Hematopoietic multipotent progenitor cell treated with erythropoietin and hydrocortisone succinate and interleukin-3 and kit ligand, for 4 days (in vitro differentiated cells): ENCODE data around the gene MSL3B.
A peak's percentile ranks its signal among the peaks of the same experiment; 100 is the strongest.

ENCODE experiments used
- DNase-seq: peaks from one replicate; pipeline ENCODE4 v3.0.0-alpha.2; 2015

MSL3B gene

DNA sequence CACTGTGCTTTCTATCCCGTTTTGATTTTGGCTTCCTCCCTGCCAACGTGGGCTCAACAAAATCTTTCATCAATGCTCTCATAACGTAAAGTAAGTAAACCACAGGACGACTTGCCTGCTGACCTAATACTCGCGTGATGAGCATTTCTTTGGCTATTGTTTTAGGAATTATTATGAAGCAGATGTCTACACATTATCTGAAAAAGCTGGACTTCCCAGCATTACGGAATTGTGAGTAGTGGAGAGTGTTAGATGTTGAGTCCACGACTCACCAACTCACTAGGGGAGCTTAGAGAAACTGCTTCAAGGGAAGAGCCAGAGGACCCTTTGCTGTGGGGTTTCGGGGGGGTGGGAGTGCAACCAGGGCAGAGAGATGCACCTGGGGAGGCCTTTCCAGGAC is 35.8 kb downstream of the MSL3B start:
- no peak for DNase-seq

DNA sequence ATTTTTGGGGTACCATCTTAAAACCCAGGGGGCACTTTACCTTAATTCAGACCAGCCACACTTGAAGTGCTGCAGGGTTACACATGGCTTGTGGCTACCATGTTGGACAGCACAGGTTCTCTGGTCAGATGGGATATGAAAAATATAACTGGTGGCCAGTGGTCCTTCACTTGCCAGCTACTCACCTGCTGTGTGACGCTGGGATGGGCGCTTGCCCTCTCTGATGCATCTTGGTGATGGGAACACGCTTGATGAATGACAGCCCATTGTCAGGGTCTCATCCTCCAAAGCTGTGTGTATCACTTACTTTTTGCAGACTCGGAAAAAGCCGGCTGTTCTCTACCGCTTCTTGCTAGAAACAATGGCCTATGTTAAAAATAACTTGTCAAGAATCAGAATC is 36.3 kb downstream of the MSL3B start:
- no peak for DNase-seq

DNA sequence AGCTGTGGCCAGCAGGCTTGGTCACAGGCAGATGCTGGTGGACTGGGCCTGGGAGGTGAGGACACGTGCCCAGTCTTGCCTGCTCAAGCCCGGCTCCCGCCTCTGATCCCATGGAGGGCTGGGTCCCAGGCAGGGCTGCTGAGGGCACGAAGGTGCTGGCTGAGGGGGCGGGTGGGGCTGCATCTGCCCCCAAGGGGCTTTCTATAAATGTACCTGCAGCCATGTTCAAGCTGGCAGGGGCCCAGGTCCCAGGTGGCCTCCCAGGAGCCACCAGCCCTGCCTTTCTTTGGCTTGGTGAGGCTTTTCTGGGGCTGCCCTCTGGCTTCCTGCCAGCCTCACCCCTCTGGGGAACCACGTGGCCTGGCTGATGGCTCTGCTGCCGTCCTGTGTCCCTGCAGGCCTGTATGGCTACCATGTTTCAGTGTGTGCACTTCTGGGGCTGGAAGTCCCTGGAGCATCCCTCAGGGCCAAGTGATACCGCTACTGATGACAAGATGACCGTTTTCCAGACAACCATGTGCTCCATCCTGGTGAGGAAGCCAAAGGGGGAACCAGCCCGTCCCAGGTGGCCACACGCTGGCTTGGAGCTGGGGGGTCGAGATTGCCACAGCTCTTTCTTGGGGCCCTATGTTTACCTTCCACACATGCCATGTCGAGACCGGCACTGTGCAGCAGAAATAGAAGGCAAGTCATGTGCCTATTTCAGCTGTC is 37.0 kb downstream of the MSL3B start:
- DNase-seq: no peak

DNA sequence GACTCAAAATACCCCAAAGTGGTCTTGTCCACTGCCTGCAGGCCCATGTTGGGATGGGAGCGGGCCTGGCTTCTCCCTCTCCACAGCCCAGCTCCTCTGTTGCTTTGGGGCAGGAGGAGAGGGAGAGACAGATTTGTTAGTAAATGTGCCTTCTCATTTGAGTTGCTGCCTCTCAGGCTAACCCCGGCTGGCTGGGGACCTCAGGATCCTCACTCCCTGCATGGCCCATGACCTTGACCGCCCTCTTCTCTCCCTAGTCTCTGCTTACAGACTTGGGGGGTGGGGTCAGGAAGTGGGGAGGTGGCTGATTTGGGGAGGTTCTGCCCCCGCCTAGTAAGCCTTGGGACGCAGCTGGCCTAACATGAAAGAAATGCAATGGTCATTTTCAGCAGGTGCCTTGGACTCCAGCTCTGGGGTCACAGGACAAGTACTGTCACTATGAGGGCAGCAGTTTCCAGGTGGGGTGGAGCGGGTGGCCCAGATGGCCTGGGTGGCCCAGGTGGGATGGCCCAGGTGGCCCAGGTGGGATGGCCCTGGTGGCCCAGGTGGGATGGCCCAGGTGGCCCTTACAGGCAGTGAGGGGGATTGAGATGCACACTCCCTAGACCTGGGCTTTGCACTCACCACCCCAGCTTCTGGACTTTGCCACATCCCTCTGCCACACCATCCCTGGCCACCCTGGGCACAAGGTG is 37.9 kb downstream of the MSL3B start:
- no peak for DNase-seq

DNA sequence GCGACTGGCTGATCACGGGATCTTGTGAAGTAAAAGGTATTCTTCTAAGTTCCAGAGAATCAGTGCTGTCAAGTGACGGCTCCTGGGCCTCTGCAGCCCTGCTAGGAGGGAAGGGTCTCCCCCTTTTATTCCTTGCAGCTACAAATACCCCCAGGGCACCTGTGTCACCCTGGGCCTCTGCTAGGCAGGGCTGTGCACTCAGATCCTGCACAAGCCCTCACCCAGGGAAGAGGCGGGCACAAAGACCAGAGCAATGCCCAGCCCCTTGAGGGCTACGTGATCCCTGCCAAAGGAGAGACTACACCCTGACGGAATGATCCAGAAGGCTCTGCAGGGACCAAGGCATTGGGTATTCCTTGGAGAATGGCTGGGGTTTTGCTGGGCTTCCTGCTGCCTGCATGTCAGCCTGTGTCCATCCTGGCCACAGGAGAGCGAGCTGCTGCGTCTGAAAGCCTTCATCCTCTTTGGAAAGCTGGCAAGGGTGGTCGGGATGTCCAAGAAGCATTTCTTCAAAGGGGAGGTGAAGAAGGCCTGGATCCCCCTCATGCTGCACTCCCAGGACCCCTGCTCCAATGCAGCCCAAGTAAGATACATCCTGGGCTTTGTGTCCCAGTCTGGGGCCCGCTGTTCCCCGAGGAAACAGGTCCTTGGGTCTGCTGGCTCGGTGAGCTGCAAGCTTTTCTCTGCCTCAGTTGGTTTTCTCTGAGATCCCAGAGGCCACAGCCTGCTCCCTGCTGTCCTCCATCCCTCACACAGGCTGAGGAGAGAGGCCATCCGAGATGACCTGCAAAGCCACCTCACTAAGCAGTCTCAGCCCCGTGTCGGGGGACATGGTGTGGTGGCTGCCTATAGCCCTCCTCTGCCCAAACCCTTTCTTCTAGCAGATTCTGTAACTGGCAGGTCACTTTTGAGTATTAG is 38.7 kb downstream of the MSL3B start:
- DNase-seq: no peak

DNA sequence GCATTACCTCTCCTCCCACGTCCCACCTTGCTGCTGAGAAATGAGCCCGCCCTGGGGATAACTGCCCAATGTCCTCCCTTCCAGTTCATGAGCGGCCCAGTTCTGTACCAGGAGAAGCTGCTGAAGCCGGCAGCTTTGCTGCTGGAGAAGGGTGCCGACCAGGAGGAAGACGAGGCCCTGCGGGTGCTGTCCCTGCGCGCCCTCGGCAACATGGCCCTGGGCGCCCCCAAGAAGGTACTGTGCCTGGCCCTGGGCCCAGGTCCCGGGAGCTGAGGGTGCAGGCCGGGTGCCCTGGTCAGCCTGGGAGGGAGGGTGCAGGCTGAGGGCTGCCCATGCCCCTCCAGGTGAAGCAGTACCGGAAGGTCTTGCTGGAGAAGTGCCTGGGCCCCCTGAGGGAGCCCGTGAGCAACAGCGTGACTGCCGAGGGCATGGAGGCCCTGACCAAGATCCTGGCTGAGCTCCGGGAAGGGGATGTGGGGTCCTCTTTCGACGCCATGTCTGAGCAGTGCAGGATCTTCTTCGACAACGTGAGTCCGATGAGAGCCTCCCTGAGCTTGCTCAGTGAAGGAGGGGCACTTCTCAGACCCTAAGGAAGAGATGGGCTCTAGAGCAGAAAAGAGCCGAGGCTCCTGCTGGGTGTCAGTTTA is 39.5 kb downstream of the MSL3B start:
- no peak for DNase-seq

DNA sequence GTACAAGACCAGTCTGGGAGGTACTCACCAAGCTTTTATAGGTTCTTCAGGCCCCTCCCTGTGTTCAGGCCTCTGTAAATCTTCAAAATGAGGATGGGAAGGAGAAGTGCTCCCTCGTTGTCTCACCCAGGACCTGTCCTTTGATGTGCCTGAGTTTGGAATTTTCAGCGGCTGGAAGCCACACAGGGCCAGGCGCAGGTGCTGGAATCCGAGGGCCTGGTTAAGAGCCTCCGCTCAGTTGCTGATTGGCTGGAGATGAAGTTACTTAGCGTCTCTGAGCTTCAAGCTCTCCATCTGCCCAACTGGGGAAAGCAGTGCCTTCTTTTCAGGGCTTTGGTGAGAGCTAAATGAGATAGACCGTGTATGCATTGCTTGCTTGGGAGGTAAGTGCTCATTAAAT is 43.8 kb downstream of the MSL3B start:
- DNase-seq: no peak

DNA sequence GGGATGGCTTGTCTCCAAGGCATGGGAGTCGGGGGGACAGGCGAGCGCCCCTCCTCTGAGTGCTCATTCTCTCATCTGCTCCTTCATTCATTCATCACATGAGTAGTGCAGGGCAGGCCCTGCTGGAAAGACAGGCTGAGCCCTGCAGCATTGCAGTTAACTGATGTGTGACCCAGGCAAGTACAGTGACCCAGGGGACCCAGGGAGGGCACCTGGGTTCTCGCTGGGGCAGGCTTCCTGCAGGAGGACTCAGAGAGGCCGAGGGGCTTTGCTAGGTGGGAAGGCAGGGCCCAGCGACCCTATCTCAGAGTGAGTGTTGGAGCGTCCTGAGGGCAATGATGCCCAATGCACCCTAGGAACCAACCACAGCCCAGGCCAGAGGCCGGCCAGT is 44.5 kb downstream of the MSL3B start:
- DNase-seq: no peak

DNA sequence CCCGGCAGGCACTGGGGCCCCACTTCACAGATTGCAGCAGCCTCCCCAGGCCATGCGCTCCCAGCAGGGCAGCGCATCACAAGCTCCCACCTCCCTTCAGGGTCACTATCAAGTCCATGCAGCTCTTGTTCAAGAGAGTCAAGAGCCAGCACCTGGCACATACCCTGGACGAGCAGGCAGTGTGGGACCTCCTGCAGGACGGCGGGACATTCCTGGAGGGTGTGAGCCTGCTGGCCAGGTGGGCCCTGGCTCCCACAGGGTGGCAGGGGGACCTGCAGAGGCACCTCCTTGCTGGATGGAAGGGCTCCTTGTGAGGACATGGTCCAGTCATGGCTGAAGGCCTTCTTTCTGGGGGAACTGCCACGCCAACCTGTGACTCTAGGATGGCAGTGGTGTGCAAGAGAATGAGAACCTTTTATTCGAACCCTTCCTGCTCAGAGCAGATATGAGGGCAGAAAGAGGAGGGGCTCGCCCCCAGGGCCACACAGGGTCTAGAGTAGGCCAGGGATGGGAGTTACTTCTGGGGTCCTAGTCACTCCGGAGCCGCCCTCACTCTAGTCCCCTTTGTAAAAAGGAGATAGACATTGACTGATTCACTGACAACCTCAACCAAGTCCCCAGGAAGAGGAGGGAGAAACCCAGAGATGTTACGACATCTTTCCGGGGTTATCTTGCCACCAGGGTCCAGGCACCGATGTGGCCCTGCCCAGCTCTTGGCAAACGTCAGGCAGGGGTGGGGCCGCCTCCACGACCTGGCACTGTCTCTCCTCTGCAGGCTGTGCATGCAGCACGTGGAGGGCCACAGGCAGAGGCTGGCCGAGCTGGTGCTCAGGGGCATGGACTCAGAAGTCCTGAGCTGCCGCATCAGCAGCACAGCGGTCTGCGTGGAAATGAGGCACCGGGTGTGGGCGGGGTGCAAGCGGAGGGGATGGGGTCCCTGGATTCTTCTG is 45.1 kb downstream of the MSL3B start:
- peak; percentile 66 for DNase-seq

DNA sequence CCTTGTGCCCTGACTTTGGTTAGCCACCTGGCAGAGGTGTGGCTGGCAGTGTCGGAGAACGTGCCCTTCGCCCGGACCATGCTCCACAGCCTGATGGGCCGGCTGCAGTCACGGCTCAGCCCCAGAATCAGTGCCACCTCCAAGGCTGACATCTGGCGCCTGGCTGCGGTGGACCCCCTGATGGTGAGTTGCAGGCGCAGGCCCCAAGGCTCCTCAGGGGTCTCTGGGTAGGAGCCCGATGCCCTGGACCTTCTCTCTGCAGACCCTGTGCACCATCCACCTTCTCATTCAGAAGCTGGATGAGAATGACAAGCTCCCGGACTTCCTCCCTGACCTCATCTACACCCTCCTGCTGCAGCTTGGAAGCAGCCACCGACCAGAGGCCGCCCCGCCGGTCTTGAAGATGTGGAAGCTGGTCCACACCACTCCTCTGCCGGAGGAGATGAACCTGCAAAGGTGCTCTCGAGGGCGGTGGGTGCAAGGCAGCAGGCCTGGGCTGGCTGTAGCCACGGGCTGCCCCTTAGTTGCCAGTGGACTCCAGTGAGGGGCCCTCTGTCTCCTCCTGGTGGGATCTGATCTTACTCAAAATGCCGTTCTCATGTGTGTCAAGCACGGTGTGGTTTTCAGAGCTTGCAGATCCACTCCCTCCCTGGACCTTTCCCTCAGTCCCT is 46.0 kb downstream of the MSL3B start:
- DNase-seq: no peak

DNA sequence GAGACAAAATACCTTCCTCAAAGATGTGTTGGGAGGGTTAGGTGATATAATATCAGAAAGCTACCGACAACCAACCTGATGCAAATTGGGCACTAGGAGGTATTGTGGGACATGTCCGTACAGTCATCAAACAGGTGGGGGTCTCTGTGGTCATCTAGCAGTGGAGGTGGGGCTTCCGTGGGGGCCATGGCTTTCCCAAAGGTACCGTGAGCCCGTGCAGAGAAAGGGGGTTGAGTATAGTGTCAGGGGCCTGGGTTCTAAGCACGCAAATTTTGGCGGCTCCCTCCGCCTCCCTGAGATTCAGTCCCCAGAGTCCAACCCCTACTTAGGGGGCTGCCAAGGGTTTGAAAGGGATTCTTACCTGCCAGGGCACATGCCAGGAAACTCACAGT is 46.5 kb downstream of the MSL3B start:
- no peak for DNase-seq

DNA sequence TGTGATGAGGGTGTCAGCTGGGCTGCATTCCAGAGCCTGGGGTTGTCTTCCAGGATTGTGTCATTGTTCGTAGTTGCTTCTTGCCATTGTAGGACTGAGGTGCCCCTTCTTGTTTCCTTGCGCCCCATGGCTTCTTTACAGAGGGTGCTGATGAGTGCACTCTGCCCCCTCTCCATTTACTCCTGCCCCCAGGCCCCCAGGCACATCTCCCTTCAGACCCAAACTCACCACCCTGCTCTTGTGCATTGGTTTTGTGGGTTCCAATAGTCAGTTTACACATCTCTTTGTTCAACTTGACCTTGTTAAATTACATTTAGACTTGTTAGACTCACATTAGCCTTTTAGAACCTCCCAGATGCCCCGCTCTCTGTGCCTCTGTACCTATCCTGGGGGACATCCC is 47.0 kb downstream of the MSL3B start:
- no peak for DNase-seq

DNA sequence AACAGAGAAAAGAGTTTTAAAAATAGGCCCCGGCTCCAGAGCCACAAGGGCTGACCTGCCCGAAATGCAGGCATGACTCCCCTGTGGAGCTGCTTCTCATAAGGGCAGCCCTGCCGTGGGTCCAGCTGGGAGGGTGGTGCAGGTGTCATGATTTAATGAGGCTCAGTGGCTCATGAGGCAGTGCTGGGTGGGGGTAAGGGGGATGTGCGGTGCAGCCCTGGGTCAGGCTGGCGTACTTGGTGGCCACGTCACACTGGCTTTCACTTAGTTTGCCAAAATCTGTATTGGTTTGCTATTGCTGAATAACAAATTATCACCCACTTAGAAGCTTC is 47.4 kb downstream of the MSL3B start:
- DNase-seq: no peak

DNA sequence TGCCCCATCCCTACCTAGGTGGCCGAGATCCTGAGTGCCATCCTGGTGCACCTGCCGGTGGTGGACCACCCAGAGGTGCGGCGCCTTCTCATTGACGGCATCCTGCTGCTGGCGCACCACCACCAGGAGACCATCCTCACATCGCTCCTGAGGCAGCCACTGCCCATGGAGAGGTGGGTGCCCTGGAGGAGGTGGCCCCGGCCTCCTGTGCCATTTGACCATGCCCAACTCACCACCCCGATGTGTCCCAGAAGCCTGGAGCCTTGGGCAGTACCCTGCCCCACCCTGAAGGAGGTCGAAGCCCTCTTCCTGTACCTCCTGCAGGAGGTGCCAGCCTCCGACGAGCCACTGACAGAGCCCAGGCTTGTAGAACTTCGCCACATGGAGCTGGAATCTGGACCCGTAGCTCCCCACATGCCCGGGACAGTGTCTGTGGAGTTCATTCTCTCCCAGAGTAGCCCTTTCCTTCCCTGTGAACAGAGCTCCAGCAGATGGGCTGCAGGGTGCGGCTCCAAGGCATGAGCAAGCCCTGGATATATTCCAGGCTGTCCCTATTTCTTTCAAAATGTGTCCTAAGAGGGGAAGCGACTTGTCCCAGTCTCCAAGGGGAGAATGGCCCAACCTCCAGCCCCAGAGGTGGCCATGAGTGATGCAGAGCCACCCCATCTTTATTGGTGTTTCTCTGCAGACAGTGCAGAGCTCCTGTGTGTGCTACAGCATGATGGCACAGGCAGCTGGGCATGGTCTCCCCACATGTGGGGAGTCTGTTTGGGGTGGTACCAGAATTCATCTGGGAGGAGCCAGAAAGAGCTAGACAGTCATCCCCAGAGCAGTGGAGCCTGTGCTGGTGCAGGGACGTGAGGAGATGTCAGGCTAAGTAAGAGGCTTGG is 48.1 kb downstream of the MSL3B start:
- DNase-seq: no peak

DNA sequence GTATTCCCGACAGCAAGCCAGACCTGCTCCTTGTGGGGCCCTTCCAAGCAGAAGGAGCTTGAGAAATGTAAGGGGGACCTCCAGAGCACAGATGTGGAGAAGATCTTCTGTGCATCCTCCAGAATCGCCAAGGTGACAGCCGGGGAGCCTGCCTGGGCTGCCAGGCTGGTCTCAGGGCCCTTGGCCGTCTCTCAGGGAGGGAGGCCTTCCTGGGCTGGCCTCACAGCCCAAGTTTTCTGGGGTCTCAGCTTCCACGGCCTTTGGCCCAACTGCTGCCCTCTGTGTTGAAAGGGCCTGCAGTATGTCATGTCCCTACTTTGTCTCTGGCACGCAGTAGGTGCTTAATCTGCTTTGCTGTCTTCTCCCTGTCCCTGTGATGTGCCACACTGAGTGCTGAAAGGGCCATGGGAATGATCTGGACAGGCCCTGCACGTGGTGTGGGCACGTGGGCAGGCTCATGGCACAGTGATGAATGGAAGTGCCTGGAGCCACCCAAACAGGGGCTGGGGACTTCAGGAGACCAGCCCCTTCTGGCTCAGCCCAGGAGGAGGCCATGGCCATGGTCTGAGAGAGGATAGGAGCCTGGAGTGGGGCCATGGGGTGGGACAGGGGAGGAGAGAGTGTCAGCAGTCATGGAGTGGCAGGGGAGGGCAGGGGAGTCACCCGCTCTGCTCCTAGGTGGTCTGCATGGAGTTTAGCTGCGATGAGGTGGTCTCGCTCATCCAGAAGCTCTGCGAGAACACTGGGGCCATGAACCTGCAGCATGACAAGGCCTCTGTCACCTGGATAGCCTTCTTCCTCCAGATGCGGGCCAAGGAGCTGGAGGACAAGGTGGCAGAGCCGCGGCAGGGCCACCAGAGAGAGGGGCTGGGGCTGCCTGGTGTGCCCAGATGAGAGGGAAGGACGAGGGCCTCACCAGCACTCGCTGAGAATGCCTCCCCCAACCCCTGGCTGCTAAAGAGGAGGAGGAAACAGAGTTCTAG is 49.3 kb downstream of the MSL3B start:
- no peak for DNase-seq

DNA sequence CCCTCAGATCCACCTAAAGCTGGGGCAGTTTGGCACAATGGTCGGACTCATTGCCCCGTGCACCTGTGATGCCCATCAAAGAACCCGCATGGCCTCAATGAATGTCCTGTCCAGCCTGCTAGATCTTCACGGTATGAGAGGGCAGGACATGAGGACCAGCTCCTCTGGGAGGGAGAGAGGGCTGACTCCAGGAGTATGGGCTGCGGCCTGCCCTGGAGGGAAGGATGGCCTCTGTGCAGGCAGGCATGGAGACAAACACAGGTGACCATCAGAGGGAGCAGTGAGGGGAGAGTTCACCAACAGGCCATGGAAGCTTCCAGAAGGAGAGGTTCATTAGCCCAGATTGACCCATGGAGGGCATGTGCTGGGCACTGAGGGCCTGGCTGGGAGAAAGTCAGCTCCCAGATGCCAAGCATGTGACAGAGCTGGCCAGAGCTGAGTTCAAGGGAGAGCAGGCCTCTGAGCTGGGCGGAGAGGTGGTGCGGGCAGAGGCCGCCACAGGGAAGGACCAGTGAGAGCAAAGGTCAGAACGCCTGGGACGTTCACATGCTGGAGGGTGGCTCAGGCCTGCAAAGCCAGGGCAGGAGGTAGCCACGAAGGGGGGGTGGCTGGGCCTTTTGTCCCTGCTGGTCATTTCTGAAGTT is 50.1 kb downstream of the MSL3B start:
- no peak for DNase-seq

DNA sequence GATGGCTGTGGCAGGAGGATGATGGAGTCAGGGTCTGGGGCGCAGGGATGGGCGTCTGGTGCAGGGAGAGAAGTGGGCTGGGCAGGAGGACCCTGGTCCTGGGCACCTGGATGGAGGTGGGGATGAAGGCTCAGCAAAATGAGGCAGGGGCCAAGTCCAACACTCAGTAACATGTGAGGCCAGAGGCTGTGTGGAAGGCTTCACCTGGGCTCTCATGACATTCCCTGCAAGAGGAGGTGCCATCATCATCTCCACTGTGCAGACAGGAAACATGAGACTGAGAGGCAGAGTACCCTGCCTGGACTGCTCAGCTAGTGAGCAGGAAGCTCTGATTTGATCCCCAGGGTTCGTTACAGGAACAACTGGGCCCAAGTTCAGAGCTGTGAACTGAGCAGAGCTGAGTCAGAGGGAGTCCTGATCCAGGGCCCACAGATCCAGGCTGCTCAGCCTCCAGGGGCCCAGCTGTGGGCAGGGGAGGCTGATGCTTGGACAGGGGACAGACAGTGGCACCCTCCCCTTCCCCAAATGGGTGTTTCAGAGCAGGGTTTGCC is 50.8 kb downstream of the MSL3B start:
- DNase-seq: no peak

DNA sequence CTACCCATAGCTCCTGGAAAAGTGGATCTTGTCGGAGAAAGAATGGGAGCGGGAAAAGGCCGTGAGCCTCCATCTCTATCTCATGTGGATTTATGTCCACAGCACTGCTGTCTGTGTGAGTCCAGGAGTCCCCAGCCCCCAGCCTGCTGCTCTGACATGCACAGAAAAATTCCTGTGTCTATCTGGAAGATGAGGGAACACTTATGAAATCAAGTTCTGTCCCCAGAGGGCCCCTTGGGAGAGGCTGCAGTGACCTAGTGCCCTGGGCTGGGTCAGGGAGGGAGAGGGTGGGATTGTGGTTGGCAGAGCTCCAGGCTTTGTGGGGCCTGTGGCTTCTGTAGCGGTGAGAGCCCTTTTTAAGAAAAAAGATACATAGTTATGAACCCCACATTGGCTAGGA is 51.4 kb downstream of the MSL3B start:
- DNase-seq: no peak
